H9 (cell line): ENCODE measurements around the gene STARD7. TPM values are rescaled to one million over a fixed set of nuclear protein-coding genes. Genes with fewer than 3 reads are reported as not detected.

Source experiments
- DNase-seq: peaks from one replicate; pipeline ENCODE4 v3.0.0-alpha.2; 2017
- H2AFZ ChIP-seq: one replicate; pipeline ENCODE4 v1.6.1; 2013; ENCODE audit warnings: mild to moderate bottlenecking, low read length, control low read depth, moderate library complexity
- H2AK5ac ChIP-seq: 2 replicates; pipeline ENCODE4 v1.6.1; 2013; ENCODE audit warnings: low read length, control low read depth, mixed read lengths; ENCODE audit not compliant: insufficient read length
- H2BK120ac ChIP-seq: one replicate; pipeline ENCODE4 v1.6.1; 2013; ENCODE audit warnings: low read depth, mild to moderate bottlenecking, low read length, control low read depth, inconsistent platforms; ENCODE audit not compliant: poor library complexity, severe bottlenecking
- H2BK12ac ChIP-seq: 2 replicates; pipeline ENCODE4 v1.6.1; 2013; ENCODE audit warnings: low read length, control low read depth, mixed read lengths, low read depth; ENCODE audit not compliant: insufficient read length
- H2BK15ac ChIP-seq: 2 replicates; pipeline ENCODE4 v1.6.1; 2013; ENCODE audit warnings: low read depth, low read length, control low read depth
- H2BK20ac ChIP-seq: one replicate; pipeline ENCODE4 v1.6.1; 2013; ENCODE audit warnings: low read depth, mild to moderate bottlenecking, low read length, control low read depth, inconsistent platforms; ENCODE audit not compliant: poor library complexity, severe bottlenecking
- H2BK5ac ChIP-seq: 2 replicates; pipeline ENCODE4 v1.6.1; 2013; ENCODE audit warnings: low read length, control low read depth, mixed read lengths; ENCODE audit not compliant: insufficient read length
- H3K14ac ChIP-seq: 2 replicates; pipeline ENCODE4 v1.6.1; 2013; ENCODE audit warnings: low read length, control low read depth; ENCODE audit not compliant: insufficient read depth
- H3K18ac ChIP-seq: 2 replicates; pipeline ENCODE4 v1.6.1; 2013; ENCODE audit warnings: low read depth, mild to moderate bottlenecking, mixed read lengths, low read length, control low read depth; ENCODE audit not compliant: insufficient read length
- H3K23ac ChIP-seq: 2 replicates; pipeline ENCODE4 v1.6.1; 2013; ENCODE audit warnings: low read length, control low read depth, mixed read lengths, low read depth; ENCODE audit not compliant: insufficient read length
- H3K23me2 ChIP-seq: 2 replicates; pipeline ENCODE4 v1.6.1; 2013; ENCODE audit warnings: low read depth, mild to moderate bottlenecking, mixed read lengths, low read length, control low read depth; ENCODE audit not compliant: insufficient read length, poor library complexity, severe bottlenecking
- H3K27ac ChIP-seq: 2 replicates; pipeline ENCODE4 v1.5.1; 2013; ENCODE audit warnings: low read length, control low read depth, mixed read lengths, low read depth; ENCODE audit not compliant: insufficient read length
- H3K27me3 ChIP-seq: 2 replicates; pipeline ENCODE4 v1.6.1; 2013; ENCODE audit warnings: low read length, control low read depth, inconsistent platforms; ENCODE audit not compliant: insufficient read depth
- H3K4ac ChIP-seq: 2 replicates; pipeline ENCODE4 v1.6.1; 2013; ENCODE audit warnings: low read depth, mild to moderate bottlenecking, control low read depth, inconsistent platforms, low read length, moderate library complexity
- H3K4me1 ChIP-seq: 2 replicates; pipeline ENCODE4 v1.6.1; 2013; ENCODE audit warnings: low read length, control low read depth, inconsistent platforms; ENCODE audit not compliant: insufficient read depth
- H3K4me2 ChIP-seq: 2 replicates; pipeline ENCODE4 v1.6.1; 2013; ENCODE audit warnings: low read length, control low read depth, mixed read lengths; ENCODE audit not compliant: insufficient read length, insufficient read depth
- H3K56ac ChIP-seq: 2 replicates; pipeline ENCODE4 v1.6.1; 2013; ENCODE audit warnings: low read depth, mild to moderate bottlenecking, mixed read lengths, low read length, control low read depth; ENCODE audit not compliant: insufficient read length
- H3K79me1 ChIP-seq: 2 replicates; pipeline ENCODE4 v1.6.1; 2013; ENCODE audit warnings: low read depth, mild to moderate bottlenecking, moderate library complexity, low read length, control low read depth, inconsistent platforms; ENCODE audit not compliant: insufficient read depth, poor library complexity, severe bottlenecking
- H3K79me2 ChIP-seq: 2 replicates; pipeline ENCODE4 v1.6.1; 2013; ENCODE audit warnings: low read length, control low read depth, inconsistent platforms; ENCODE audit not compliant: insufficient read depth
- H3K9ac ChIP-seq: 2 replicates; pipeline ENCODE4 v1.6.1; 2013; ENCODE audit warnings: low read length, control low read depth, mixed read lengths; ENCODE audit not compliant: insufficient read length; ENCODE audit errors: extremely low read depth
- H3K9me3 ChIP-seq: one replicate; pipeline ENCODE4 v1.6.1; 2013; ENCODE audit warnings: low read depth, low read length, inconsistent platforms; ENCODE audit not compliant: control insufficient read depth
- H3T11ph ChIP-seq: one replicate; pipeline ENCODE4 v1.6.1; 2013; ENCODE audit warnings: mild to moderate bottlenecking, low read length, control low read depth, inconsistent platforms
- H4K20me1 ChIP-seq: one replicate; pipeline ENCODE4 v1.6.1; 2013; ENCODE audit not compliant: control insufficient read depth, insufficient read length, insufficient read depth
- H4K5ac ChIP-seq: 2 replicates; pipeline ENCODE4 v1.6.1; 2013; ENCODE audit warnings: low read depth, mild to moderate bottlenecking, mixed read lengths, low read length, control low read depth; ENCODE audit not compliant: insufficient read length
- H4K8ac ChIP-seq: replicated peaks from 2 replicates; pipeline ENCODE4 v1.6.1; 2013; ENCODE audit warnings: low read length, control low read depth, mixed read lengths, low read depth; ENCODE audit not compliant: insufficient read length
- H4K91ac ChIP-seq: 2 replicates; pipeline ENCODE4 v1.6.1; 2013; ENCODE audit warnings: low read depth, mild to moderate bottlenecking, moderate library complexity, mixed read lengths, low read length, control low read depth; ENCODE audit not compliant: insufficient read length
- H3K27ac Mint-ChIP-seq, 3 experiments: 2 replicates in 2 of 3; 3 replicates in 1 of 3; pipeline ENCODE4 v1.8.0; 2020 to 2021; ENCODE audit warnings: mixed read lengths in 3 of 3, mild to moderate bottlenecking in 1 of 3, moderate library complexity in 1 of 3
- H3K27me3 Mint-ChIP-seq: 2 replicates; pipeline ENCODE4 v1.8.0; 2021; ENCODE audit warnings: low read depth, mild to moderate bottlenecking, moderate library complexity, mixed read lengths
- H3K36me3 Mint-ChIP-seq, 3 experiments: 2 replicates in 2 of 3; 3 replicates in 1 of 3; pipeline ENCODE4 v1.8.0; 2020 to 2021; ENCODE audit warnings: low read depth in 3 of 3, mixed read lengths in 3 of 3; ENCODE audit not compliant: insufficient read depth in 1 of 3
- H3K4me1 Mint-ChIP-seq, 2 experiments: 2 replicates each; pipeline ENCODE4 v1.8.0; 2020; ENCODE audit warnings: mixed read lengths in 2 of 2
- H3K4me3 Mint-ChIP-seq, 2 experiments: 2 replicates in 1 of 2; 3 replicates in 1 of 2; pipeline ENCODE4 v1.8.0; 2020 to 2021; ENCODE audit warnings: mild to moderate bottlenecking in 2 of 2, mixed read lengths in 2 of 2, moderate library complexity in 1 of 2
- H3K9me3 Mint-ChIP-seq, 2 experiments: 2 replicates in 1 of 2; 3 replicates in 1 of 2; pipeline ENCODE4 v1.8.0; 2020; ENCODE audit warnings: mild to moderate bottlenecking in 2 of 2, mixed read lengths in 2 of 2, moderate library complexity in 1 of 2
- CTCF ChIP-seq: fragments of 200-600 bp; sonication (generic); conservative IDR thresholded peaks from 3 replicates; pipeline ENCODE4 v1.8.0; 2021; ENCODE audit warnings: antibody characterized with exemption, mild to moderate bottlenecking
- whole genome bisulfite sequencing: extraction: QIAGEN DNeasy Blood & Tissue Kit; methylation state at CpG from one replicate; pipeline ENCODE4 v1.1.7; 2013; ENCODE audit warnings: missing lambda C conversion rate, low lambda C conversion rate, mixed read lengths; ENCODE audit not compliant: insufficient read length; ENCODE audit errors: extremely low coverage; 5-methylcytosine and 5-hydroxymethylcytosine counted together
- total RNA-seq: library from RNA; stranded (reverse); gene quantifications from 2 replicates; pipeline ENCODE4 v1.2.1, GENCODE V29; 2021

The STARD7 gene
- total RNA-seq, 1 experiment from 2014 or later = 212 TPM

GRCh38 chr2:96156011-96156820, 52.4 kb downstream of the STARD7 start:
- no peak overlapping the region for H3K27ac Mint-ChIP-seq
- H3K9me3 Mint-ChIP-seq = 0 out of 5 replicates have a peak, but pooled peaks cover 0 to 3% of the 10 kb centered on the region in 2 experiments
- Histone ChIP-seq H2BK20ac (no peak overlapping the region), H3K9ac (no peak overlapping the region), H2BK5ac (no peak overlapping the region), H3K14ac (no peak overlapping the region), H3K23me2 (no peaks in the 10 kb centered on the region), H3K27ac (no peak overlapping the region), H3T11ph (no peak overlapping the region), H4K91ac (no peak overlapping the region), H3K4me2 (no peak overlapping the region), H3K4ac (no peak overlapping the region), H3K56ac (no peak overlapping the region), H3K79me1 (no peaks in the 10 kb centered on the region), H2AFZ (no peak overlapping the region), H3K4me1 (no peaks in the 10 kb centered on the region; the same call in 1 of the 2 replicates), H4K20me1 (no peaks in the 10 kb centered on the region), H3K23ac (no peak overlapping the region), H3K27me3 (no peaks in the 10 kb centered on the region), H3K18ac (no peak overlapping the region), H4K8ac (no peak overlapping the region), H2AK5ac (no peak overlapping the region), H2BK15ac (no peak overlapping the region), H3K79me2 (no peaks in the 10 kb centered on the region), H2BK12ac (no peak overlapping the region), H4K5ac (no peak overlapping the region), H3K9me3 (no peaks in the 10 kb centered on the region), H2BK120ac (no peak overlapping the region)
- WGBS = no CpG with 5 or more reads among the region's 10 CpGs
- peaks cover 22 to 34% of the 10 kb centered on the region in 2 experiments for H3K4me1 Mint-ChIP-seq
- H3K36me3 Mint-ChIP-seq = peaks cover 0 to 4% (median 0%) of the 10 kb centered on the region in 3 experiments; a peak in 2 of 7 replicates
- H3K27me3 Mint-ChIP-seq = peaks cover 7% of the 10 kb centered on the region
- no peak overlapping the region for H3K4me3 Mint-ChIP-seq
- no peak for TF ChIP-seq CTCF
- no peak for DNase-seq
